Tibial nerve (tissue), 4 donors: ENCODE measurements around the gene STX7.

Source experiments
- CTCF ChIP-seq, 5 experiments: fragments of 200-600 bp in 3 of 5; fragments of 450-650 bp in 2 of 5; sonication (generic) in 3 of 5; IDR thresholded peaks; one replicate each; pipeline ENCODE4 v1.5.1; 2016 to 2019; ENCODE audit warnings: antibody characterized with exemption in 5 of 5, mild to moderate bottlenecking in 3 of 5, moderate library complexity in 2 of 5
- EP300 ChIP-seq, 2 donors: sonication (generic); formaldehyde crosslinking; IDR thresholded peaks; one replicate each; pipeline ENCODE4 v1.6.1; 2017; ENCODE audit warnings: antibody characterized with exemption in 2 of 2, mild to moderate bottlenecking in 1 of 2
- POLR2A ChIP-seq, 2 donors: fragments of 450-650 bp; IDR thresholded peaks; one replicate each; pipeline ENCODE4 v1.6.1; 2017; ENCODE audit warnings: antibody characterized with exemption in 2 of 2, mild to moderate bottlenecking in 2 of 2, moderate library complexity in 2 of 2

DNA sequence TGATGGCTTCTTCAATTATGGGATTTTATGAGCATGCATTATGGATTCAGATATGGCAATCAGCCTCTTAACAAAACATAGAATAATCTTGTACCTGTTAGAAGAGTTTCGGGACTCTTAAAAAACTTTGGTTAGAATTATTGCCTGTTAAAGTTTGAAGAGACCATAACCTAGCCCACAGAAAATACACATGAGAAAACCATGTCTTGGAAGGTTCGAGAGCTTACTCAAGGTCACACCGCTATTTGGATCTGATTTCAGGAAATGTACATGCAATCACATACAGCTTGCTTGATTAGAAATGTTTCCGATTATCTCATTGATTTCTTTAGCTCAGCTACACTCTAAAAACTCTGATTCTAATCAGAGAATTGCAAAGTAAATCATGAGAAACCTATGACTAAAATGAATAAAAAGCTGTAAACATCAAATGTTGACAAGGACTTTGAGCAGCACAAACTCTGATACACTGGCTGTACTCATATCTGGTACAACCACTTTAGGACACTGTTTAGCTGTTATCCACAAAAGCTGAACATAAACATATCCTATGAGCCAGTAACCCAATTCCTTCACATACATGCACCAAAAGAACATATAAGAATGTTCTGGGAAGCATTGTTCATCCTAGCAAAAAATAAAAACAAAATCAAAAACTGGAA, 16.3 kb downstream of the STX7 start:
- TF ChIP-seq CTCF (IDR thresholded peaks at IDR 0.05) (no peak), POLR2A (IDR thresholded peaks at IDR 0.05) (no peak), EP300 (IDR thresholded peaks at IDR 0.05) (no peak)
